GM19452 (cell line): ENCODE results near the gene BRD8.

ENCODE experiments used
- ATAC-seq: cut with Tn5 transposase; IDR thresholded peaks from one replicate; pipeline ENCODE4 v1.9.1; 2021; ENCODE audit not compliant: unreplicated experiment

The BRD8 gene

DNA sequence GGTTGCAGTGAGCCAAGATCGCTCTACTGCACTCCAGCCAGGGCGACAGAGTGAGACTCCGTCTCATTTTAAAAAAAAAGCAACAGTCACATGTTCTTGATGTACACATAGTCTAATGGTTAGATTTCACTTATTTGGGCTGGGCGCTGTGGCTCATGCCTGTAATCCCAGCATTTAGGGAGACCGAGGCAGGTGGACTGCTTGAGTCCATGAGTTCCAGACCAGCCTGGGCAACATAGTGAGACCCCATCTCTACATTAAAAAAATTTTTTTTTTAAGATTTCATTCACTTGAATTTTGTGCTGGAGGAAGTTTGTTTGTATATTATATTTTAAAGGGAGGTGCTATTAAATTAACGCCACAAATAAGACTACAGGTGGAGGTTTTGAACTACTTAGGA lies 72.7 kb downstream of the BRD8 start:
- ATAC-seq, result no peak

DNA sequence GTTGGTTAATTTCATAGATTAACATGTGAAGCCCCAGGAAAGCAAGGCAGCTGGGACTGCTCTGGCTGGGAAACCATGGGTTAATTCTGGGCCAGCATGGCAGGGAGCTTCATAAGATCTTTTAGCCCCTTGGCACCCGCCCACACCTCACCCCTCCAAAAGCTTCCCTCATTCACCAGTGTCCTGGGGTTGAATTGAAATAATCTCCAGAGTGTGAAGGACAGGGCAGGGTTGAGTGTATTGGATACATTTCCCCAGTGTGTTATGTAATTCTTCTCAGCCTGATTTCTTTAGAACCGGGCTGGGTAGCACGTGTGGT lies 75.2 kb downstream of the BRD8 start:
- ATAC-seq, result no peak

GRCh38 chr5:138102454-138103318 lies 75.7 kb downstream of the BRD8 start:
- no peak for ATAC-seq

DNA sequence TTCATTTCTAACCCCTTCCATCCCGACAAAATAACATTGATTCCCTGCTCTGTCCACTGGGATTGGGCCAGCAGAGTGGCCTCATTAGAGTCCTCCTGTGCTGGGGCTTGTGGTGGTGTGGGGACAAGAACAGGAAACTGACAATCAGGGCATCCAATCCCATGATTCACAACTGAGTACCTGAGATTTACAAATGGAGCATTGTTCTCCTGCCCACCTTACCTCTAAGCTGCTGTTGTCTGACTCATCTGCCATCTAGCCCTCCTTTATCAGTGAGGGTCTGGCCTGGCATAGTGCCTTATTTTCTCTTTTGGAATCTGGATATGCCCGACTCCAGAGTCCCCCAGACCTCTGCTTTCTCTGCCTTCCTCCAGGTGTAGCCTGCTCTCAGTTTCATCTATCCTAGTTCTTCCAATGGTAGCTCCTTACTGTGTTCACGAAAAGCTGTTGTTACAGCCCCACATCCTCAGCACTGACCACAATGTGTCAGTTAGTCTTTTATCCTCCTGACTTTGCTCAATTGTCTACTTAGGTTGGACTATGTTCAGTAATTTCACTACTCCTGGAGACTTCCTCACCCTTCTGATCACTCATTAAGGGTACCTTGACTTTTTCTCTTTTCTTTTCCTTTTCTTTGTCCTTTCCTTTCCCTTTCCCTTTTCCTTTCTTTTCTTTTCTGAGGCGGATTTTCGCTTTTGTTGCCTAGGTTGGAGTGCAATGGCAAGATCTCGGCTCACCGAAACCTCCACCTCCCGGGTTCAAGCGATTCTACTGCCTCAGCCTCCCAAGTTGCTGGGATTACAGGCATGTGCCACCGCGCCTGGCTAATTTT lies 81.2 kb downstream of the BRD8 start:
- ATAC-seq, result no peak

- ATAC-seq, result no peak
These were observed 82.1 kb downstream of the BRD8 start for GRCh38 chr5:138096363-138096762.

DNA sequence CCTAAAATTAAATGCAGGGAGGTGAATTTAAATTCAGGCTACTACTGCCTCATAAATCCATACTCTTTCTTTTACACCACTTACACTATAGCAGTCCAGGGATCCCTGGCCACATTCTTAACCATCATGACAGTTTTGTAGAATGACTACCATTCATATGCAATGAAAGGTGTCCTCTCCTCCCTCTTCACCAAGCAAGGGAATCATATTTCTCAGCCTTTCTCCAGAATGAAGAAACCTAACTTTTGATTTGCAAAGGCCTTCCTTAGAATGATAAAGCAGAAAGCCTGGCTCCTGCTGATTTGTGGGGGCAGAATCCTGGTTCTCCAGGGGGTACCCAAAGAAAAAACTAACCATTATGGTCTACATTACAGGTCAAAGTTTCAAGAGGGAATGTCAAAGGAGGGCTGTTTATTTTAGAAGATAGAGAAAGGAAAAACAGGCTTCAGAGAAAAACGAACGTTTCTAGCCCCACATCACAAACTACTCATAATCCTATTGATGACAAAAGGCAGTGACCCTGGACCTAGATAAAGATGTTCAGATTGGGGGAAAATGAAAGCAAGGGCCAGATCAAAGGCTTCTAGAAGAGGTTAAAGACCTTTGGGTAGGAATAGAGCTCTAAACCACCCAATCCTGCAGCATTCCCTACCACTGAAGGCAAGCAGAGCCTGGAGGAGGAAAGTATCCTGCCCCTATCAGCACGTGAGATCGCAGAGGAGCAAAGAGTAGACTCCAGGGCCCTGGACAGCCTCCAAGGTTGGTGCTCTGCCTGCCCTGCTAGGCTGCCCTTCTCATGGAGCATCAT lies 83.1 kb downstream of the BRD8 start:
- no peak for ATAC-seq

GRCh38 chr5:138093036-138093435 lies 85.4 kb downstream of the BRD8 start:
- ATAC-seq, result no peak

DNA sequence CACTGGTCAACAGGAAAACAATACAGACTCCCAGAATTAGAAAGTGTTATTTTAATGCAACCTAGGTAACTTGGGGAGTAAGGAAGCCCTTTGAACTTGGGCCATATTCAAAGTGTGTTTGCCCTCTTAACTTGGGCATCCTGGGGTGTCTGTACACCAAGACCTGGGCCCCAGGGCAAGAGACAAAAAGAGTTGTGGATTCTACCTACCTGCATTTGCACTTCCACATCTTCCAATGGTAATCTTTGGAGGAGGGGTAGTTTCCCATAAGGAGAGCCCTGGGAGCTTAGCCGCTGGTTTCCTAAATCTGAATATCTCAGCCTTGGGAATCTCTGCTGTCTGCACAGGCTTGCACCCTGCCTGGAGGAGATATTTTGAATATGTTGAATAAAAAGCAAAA lies 86.1 kb downstream of the BRD8 start:
- ATAC-seq, result no peak

- no peak for ATAC-seq
These were observed 86.7 kb downstream of the BRD8 start for GRCh38 chr5:138091685-138092084.
